Osteoblast (primary cell): ENCODE results near the gene SLC13A2. TPM values are rescaled to one million over a fixed set of nuclear protein-coding genes. Genes with fewer than 3 reads are reported as not detected.

Experiments used
- DNase-seq: peaks from one replicate; pipeline ENCODE4 v3.0.0; 2011; ENCODE audit warnings: low spot score, mixed read lengths; ENCODE audit not compliant: insufficient read length; ENCODE audit errors: missing footprints
- H2AFZ ChIP-seq: 2 replicates; pipeline ENCODE4 v1.6.0; 2011; ENCODE audit warnings: mild to moderate bottlenecking, low read length
- H3K27ac ChIP-seq: 2 replicates; pipeline ENCODE4 v1.5.1; 2011; ENCODE audit warnings: mild to moderate bottlenecking, low read depth, low read length, moderate library complexity
- H3K27me3 ChIP-seq: 2 replicates; pipeline ENCODE4 v1.6.0; 2012; ENCODE audit warnings: mild to moderate bottlenecking, control low read depth, inconsistent platforms, low read length, moderate library complexity; ENCODE audit not compliant: insufficient read depth
- H3K36me3 ChIP-seq: 2 replicates; pipeline ENCODE4 v1.5.1; 2011; ENCODE audit warnings: mild to moderate bottlenecking, low read length, control low read depth, moderate library complexity; ENCODE audit not compliant: insufficient read depth
- H3K4me1 ChIP-seq: 2 replicates; pipeline ENCODE4 v1.5.1; 2011; ENCODE audit warnings: mild to moderate bottlenecking, low read length, control low read depth, moderate library complexity; ENCODE audit not compliant: insufficient read depth
- H3K4me2 ChIP-seq: 2 replicates; pipeline ENCODE4 v1.6.0; 2011; ENCODE audit warnings: mild to moderate bottlenecking, low read length; ENCODE audit not compliant: insufficient read depth
- H3K4me3 ChIP-seq: fragments of 200-600 bp; sonication (generic); 3 replicates; pipeline ENCODE4 v1.5.1; 2012; ENCODE audit warnings: mild to moderate bottlenecking, low read length, inconsistent platforms; ENCODE audit not compliant: insufficient read depth
- H3K79me2 ChIP-seq: 2 replicates; pipeline ENCODE4 v1.6.0; 2012; ENCODE audit warnings: mild to moderate bottlenecking, low read length, control low read depth, inconsistent platforms; ENCODE audit not compliant: insufficient read depth
- H3K9me3 ChIP-seq: 2 replicates; pipeline ENCODE4 v1.5.1; 2011; ENCODE audit warnings: low read depth, low read length, control low read depth
- H4K20me1 ChIP-seq: 2 replicates; pipeline ENCODE4 v1.6.0; 2012; ENCODE audit warnings: mild to moderate bottlenecking, low read length, control low read depth; ENCODE audit not compliant: insufficient read depth
- total RNA-seq: library from RNA; depleted of rRNA; stranded (reverse); fragments of >200 nt; gene quantifications from 2 replicates; pipeline ENCODE4 v1.2.3, GENCODE V29; 2012
- TF ChIP-seq, protein P1 (sequence below): IDR thresholded peaks from 2 replicates; pipeline ENCODE4 v1.5.1; 2011; ENCODE audit warnings: mild to moderate bottlenecking, low read depth, low read length, moderate library complexity; ENCODE audit errors: extremely low read depth

SLC13A2 gene
- total RNA-seq, 1 donor, result not detected

DNA sequence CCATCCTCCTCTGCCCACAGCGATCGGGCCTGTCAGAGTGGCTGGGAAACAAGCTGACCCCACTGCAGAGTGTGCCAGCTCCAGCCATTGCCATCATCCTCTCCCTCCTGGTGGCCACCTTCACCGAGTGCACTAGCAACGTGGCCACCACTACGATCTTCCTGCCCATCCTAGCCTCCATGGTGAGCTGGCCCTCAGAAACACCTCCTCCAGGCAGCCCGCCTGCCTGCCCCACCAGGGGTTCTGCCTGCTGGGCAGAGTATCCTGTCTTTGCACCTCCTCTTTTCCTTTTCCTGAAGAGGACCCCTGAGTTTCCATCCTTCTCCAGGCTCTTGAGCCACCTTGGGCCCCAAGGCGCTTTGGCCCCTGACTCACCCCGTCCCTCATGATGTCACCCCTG is 22.2 kb downstream of the SLC13A2 start:
- Histone ChIP-seq H3K27me3 (no peaks in the 10 kb centered on the region), H3K9me3 (no peaks in the 10 kb centered on the region), H3K4me3 (no peak overlapping the region), H3K79me2 (no peaks in the 10 kb centered on the region), H3K27ac (no peak overlapping the region), H2AFZ (no peak overlapping the region), H3K36me3 (no peaks in the 10 kb centered on the region), H4K20me1 (no peaks in the 10 kb centered on the region), H3K4me1 (no peaks in the 10 kb centered on the region), H3K4me2 (no peak overlapping the region)
- DNase-seq, result peak; percentile 77
- TF ChIP-seq, protein P1, sequence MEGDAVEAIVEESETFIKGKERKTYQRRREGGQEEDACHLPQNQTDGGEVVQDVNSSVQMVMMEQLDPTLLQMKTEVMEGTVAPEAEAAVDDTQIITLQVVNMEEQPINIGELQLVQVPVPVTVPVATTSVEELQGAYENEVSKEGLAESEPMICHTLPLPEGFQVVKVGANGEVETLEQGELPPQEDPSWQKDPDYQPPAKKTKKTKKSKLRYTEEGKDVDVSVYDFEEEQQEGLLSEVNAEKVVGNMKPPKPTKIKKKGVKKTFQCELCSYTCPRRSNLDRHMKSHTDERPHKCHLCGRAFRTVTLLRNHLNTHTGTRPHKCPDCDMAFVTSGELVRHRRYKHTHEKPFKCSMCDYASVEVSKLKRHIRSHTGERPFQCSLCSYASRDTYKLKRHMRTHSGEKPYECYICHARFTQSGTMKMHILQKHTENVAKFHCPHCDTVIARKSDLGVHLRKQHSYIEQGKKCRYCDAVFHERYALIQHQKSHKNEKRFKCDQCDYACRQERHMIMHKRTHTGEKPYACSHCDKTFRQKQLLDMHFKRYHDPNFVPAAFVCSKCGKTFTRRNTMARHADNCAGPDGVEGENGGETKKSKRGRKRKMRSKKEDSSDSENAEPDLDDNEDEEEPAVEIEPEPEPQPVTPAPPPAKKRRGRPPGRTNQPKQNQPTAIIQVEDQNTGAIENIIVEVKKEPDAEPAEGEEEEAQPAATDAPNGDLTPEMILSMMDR, result no peak

DNA sequence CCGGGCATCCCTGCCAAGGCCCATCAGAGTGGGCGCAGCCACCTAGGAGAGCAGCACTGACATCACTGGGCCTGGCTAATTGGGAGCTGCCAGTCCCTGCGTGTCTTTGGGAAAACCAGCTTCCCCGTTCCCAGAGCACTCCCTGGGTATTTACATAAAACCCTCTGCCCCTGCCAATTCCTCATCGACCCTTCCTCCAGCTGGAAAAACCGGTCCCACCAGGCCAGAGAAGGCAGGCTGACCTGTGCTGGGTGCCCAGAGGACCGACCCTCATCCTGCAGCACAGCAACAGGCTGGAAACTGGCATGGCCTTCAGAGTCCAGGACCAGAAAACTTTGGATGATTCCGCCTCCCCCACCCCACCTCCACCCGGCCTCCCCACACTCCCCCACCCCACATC is 24.5 kb downstream of the SLC13A2 start:
- no peak overlapping the region for H3K4me3 ChIP-seq
- H3K27ac ChIP-seq, result no peak overlapping the region
- H3K79me2 ChIP-seq, result no peaks in the 10 kb centered on the region

DNA sequence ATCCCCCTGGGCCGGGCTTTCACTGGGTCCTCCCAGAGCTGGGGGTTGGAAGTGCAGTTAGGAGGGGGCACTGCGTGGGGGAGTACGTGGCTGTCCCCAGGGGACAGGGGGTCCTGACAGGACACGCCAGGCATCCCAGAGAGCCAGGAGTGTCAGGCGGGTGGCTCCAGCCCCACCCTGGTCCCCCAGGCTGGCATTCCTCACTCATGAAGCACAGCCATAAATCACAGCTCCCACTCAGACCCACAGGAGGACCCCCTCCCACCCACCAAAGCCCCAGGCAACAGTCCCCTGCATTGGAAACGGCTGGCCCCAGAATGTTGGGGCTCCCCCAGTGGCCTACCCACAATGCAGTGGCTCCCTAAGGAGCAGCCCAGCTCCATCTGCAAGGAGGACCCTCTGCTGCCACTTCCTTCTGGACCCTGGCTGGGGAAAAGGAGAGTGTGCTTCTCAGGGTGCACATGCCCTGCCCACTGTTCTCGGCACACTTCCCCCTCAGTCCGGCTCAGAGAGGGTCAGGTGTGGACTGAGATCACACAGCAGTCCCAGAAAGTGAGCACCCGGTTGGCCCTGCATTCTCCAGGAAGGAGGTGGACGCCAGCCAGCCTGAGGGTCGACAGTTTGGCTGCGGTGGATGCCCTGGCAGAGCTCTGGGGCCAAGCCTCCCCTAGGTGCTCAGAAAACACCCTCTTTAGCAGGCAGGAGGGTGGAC is 25.4 kb downstream of the SLC13A2 start:
- TF ChIP-seq, protein P1, result no peak
- H2AFZ ChIP-seq, result no peak overlapping the region
- no peak overlapping the region for H3K27ac ChIP-seq
- H3K36me3 ChIP-seq, result no peaks in the 10 kb centered on the region
- peak; percentile 74 for DNase-seq
- H4K20me1 ChIP-seq, result no peaks in the 10 kb centered on the region
- H3K4me1 ChIP-seq, result no peaks in the 10 kb centered on the region
- no peak overlapping the region for H3K4me3 ChIP-seq
- H3K9me3 ChIP-seq, result no peaks in the 10 kb centered on the region
- H3K4me2 ChIP-seq, result no peak overlapping the region
- H3K27me3 ChIP-seq, result peaks cover 17% of the 10 kb centered on the region
- no peaks in the 10 kb centered on the region for H3K79me2 ChIP-seq

More for the DNA sequence above, 24.5 kb downstream of the SLC13A2 start:
- Histone ChIP-seq H3K36me3 (no peaks in the 10 kb centered on the region), H3K27me3 (peaks cover 12% of the 10 kb centered on the region), H3K4me2 (no peak overlapping the region), H4K20me1 (no peaks in the 10 kb centered on the region), H3K4me1 (no peaks in the 10 kb centered on the region), H2AFZ (no peak overlapping the region), H3K9me3 (no peaks in the 10 kb centered on the region)
- DNase-seq, result peak; percentile 80
- TF ChIP-seq, protein P1, result no peak

DNA sequence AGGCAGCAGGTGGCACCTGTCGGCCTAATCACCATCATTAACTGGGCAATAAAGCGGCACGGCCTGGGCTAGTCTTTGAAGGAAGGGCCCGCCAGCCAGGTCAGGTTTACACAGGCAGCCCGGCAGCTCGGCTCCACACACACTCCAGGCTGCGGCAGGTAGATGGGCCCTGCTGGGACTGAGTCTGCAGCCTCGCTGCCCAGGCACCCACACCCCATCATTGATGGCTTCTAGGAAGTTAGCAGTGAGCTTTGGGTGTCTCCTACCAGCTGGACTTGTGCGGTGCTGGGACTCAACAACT is 25.9 kb downstream of the SLC13A2 start:
- Histone ChIP-seq H3K27ac (no peak overlapping the region), H3K79me2 (no peaks in the 10 kb centered on the region), H3K4me2 (no peak overlapping the region), H3K9me3 (no peaks in the 10 kb centered on the region), H3K4me1 (no peaks in the 10 kb centered on the region), H3K36me3 (no peaks in the 10 kb centered on the region), H3K4me3 (no peak overlapping the region), H2AFZ (no peak overlapping the region), H4K20me1 (no peaks in the 10 kb centered on the region), H3K27me3 (peaks cover 22% of the 10 kb centered on the region)
- TF ChIP-seq, protein P1, result no peak
- peak; percentile 53 for DNase-seq
